ENCODE data around the gene FOCAD.

DNA sequence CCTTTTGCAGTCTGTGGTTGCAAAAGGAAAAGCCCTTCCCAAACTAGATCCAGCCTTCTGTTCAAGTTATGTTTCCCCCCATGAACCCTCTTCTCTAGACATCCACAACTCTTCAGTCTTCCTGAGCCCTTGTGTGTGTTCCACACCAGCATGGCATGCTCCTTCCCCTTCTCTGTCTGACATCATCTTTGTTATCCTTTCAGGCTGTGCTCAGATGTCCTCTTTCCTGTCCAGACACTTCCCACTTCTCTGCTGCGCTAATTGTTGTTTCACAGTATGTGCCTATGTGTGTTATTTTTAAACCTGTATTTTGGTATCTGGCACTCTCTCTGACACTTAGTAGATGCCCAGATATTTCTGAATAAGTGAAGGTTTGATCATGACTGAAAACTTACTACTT is 38.2 kb downstream of the FOCAD start:
- TF ChIP-seq CTCF (IDR thresholded peaks at IDR 0.05) (no peak), EZH2 (IDR thresholded peaks at IDR 0.05; ENCODE audit: borderline replicate concordance, insufficient read depth, low read depth, low read length, poor library complexity, severe bottlenecking) (no peak)
